K562 treated with DMSO at 1 percent for 48 hours (cell line): ENCODE results near the gene MCL1. TPM values are rescaled to one million over a fixed set of nuclear protein-coding genes. Genes with fewer than 3 reads are reported as not detected.

Experiments used
- total RNA-seq: library from RNA; unstranded; fragments of 300-600 nt; gene quantifications from 2 replicates; pipeline ENCODE4 v1.2.3, GENCODE V29; 2022; ENCODE audit warnings: low replicate concordance; ENCODE audit errors: extremely low read depth

The MCL1 gene
- 123 TPM in 1 of 2 replicates, not detected in the other for total RNA-seq

DNA sequence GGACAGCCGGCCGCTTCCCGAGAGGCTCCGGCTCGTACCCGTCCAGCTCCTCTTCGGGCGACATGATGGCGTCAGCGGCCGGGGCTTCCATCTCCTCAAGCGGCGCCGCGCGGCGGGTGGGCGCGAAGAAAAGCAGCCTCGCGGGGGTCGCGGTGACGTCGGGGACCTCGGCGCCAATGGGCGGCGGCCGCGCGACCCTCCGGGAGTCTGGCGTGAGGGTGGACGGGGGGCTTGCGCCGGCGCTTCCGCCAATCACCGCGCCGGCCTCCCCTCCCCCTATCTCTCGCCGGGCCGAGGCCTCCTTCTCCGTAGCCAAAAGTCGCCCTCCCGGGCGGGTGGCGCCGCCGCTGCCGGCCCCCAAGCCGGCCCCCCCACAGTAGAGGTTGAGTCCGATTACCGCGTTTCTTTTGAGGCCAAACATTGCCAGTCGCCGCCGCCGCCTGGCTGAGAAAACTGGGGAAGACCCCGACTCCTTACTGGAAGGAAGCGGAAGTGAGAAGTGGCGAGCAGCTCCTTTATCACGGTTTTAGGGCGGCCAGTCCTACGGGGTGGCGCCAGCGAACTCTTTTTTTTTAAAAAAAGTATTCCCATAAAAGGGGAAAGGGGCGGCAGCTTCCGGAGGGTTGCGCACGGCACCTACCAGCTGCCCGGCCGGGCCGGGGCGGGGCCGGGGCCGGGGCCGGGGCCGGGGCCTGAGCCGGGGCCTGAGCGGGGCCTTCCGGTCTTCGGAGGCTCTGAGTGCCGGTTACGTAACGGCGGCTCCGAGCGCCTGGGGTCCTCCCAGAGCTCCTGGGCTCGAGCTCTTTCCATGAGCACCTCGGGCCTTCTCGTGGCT is at the start of gene MCL1:
Gene MCL1, minus strand, starts transcription at position 501 of the 835 bp plus-strand sequence. Its CDS starts 80 bp downstream, at position 421.

DNA sequence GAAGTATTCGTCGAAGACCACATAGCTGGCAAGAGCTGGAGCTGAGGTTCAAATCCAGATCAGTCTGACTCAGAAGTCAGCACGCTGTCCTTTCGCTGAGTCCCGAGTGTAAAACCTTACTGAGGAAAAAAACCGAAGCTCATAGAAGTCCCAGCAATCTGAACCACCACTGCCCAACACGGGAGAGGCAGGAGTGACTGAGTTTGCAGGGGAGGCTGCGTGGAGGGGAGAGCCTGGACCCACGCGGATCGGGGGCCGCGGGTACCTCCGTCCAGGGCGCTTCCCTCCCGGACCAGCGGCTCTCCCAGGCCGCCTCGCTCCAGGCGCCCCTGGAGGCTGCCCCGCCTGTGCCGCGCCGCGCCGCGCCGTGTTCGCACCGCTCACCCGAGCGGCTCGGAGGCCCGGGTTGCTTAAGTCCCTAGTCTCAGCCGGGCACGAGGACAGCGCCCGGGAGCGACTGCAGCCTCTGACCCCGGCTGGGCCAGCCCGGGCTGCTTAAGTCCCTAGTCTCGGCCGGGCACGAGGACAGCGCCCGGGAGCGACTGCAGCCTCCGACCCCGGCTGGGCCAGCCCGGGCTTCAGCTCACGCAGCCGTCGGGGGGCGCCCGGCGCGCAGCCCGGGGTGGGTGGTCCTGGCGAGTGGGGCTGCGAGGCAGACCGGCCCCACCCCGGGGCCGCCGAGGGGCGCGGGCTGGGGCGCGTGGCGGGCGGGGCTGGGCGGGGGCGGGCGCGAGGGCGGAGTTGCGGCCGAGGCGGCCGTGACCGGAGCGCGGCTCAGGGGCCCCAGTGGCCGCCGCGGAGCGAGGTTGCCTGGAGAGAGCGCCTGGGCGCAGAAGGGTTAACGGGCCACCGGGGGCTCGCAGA is 30.5 kb downstream of the MCL1 start, which contains the start of gene ADAMTSL4:
Gene ADAMTSL4, plus strand, starts transcription at position 777 of the 864 bp plus-strand sequence. CDS start 2,881 bp downstream, outside the sequence.

Other genes starting within 250 kb of the MCL1 start
- not detected in 2 replicates for gene RPRD2, start 215.5 kb downstream of the MCL1 start, total RNA-seq
- gene TARS2, start 92.2 kb downstream of the MCL1 start, total RNA-seq: not detected in 2 replicates
- not detected in 2 replicates for gene ECM1, start 71.5 kb downstream of the MCL1 start, total RNA-seq
- not detected in 2 replicates for gene FALEC, start 63.9 kb downstream of the MCL1 start, total RNA-seq
- gene ADAMTSL4, start 30.2 kb downstream of the MCL1 start, total RNA-seq: 92.5 TPM in 1 of 2 replicates, not detected in the other
- not detected in 2 replicates for gene ENSA, start 50.0 kb upstream of the MCL1 start, total RNA-seq
- not detected in 2 replicates for gene GOLPH3L, start 117.5 kb upstream of the MCL1 start, total RNA-seq
- gene HORMAD1, start 141.3 kb upstream of the MCL1 start, total RNA-seq: not detected in 2 replicates
- not detected in 2 replicates for gene CTSS, start 186.2 kb upstream of the MCL1 start, total RNA-seq
- not detected in 2 replicates for gene CTSK, start 228.7 kb upstream of the MCL1 start, total RNA-seq